Activated naive CD4-positive, alpha-beta T cell treated with anti-CD3 and anti-CD28 coated beads, Interleukin-2, amount 50 U/mL, for 16 hours (primary cell): ENCODE data around the gene DIPK1B.
"Not testable (repeated sequence)": the region's sequence is repeated elsewhere in the genome, so short reads cannot be mapped to it uniquely, and the experiment has no call there.

Source experiments
- DNase-seq: peaks from one replicate; pipeline ENCODE4 v3.0.0-alpha.2; 2020

The DIPK1B gene

DNA sequence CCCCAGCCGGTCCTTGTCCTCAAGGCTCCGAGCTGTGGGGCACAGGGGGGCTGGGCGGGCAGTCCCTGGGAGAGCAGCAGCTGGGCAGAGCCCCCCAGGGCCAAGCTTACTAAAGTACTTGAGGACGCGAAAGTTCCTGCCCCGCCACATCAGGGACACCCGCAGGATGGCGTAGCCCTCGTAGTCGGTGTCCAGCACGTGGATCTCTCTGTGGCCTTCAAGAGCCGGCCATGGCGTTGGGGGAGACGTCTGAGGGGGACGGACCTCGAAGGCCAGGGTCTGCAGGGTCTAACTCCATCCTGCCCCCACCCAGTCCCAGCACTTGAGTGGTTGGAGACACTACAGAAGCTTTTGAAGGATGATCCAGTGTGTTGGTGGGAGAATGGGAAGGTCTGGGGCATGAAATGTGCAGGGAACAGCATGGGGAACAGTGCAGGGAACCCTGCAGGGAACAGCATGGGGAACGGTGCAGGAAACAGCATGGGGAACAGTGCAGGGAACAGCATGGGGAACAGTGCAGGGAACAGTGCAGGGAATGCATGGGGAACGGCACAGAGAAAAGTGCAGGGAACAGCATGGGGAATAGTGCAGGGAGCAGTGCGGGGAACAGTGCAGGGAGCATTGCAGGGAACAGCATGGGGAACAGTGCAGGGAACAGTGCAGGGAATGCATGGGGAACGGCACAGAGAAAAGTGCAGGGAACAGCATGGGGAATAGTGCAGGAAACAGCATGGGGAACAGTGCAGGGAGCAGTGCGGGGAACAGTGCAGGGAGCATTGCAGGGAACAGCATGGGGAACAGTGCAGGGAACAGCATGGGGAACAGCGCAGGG lies 43.1 kb downstream of the DIPK1B start:
- not testable (repeated sequence) for DNase-seq

DNA sequence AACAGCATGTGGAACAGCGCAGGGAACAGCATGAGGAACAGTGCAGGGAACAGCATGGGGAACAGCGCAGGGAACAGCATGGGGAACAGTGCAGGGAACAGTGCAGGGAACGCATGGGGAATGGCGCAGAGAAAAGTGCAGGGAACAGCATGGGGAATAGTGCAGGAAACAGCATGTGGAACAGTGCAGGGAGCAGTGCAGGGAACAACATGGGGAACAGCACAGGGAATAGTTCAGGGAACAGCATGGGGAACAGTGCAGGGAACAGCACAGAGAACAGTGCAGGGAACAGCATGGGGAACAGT lies 43.7 kb downstream of the DIPK1B start:
- no peak for DNase-seq

DNA sequence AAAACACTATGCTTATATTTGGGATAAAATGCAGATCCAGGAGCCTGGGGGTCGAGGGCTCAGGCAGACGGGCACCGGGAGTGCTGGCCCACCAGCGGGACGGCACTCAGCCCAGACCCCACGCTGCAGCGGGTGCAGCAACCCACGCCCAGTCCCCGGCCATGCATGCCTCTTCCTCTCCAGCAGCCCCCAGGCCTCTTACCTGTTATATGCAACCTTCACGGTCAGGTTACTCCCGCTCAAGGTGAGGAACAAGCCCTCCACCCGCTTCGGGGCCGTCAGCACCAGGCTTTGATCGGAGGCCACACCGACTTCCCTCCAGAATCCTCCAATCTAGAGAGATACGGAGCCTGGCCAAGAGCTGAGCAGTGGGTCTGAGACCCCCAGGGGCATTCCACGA lies 44.5 kb downstream of the DIPK1B start:
- DNase-seq, result no peak

DNA sequence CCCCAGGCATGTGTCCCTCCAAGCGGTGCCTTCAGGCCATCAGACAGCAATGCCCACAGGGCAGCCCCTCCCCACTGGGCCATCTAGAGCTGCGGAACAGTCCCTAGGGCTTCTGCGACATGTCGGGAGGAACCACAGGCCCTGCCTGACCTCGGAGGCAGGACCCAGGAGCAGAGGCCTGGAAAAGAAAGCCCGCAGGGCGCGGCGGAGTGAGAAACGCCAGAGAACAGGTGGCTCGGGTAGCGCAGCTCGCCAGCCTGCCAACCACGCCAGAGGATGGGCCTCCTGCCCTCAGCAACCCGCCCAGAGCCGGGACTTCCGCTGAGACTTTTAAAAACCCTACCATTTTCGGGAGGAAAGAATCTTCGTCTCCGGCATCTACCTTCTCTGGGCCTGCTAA lies 45.0 kb downstream of the DIPK1B start:
- no peak for DNase-seq

DNA sequence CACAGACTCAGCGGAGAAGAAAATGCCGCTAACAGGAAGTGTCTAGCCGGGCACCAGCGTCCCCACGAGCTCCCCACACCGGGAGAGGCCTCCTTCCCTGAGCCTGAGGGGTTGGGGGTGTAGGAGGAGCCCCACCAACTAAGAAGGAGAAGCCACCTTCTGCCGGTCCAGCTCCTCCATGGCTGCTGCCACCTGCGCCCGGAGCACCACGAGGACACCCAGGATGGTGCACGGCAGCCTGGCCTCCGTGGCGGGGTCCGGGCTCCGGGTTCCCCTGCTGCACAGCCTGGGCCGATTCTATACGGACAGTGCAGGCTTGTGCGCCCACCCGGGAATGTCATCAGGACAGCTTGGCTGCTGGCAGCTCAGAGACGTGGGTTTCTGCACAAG lies 45.4 kb downstream of the DIPK1B start:
- DNase-seq, result no peak

DNA sequence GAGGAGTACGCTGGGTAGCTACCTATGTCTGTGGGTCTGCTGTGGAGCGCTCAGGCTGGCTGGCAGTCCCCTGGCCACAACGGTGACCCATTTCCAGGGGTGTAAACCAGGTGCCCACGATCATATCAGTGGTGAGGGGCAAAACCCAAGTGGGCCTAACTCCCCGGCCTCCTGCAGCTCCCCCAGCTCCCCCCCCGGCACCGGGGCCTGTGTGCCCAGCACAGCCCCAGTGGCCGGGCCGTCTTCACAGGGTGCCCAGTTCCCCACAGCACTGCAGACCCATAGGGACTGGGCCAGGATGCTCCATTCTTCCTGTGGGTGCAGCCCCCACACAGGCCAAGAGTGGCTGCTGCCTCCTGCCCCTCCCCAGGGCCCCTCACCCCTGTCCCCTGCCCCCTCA lies 46.6 kb downstream of the DIPK1B start:
- no peak for DNase-seq

DNA sequence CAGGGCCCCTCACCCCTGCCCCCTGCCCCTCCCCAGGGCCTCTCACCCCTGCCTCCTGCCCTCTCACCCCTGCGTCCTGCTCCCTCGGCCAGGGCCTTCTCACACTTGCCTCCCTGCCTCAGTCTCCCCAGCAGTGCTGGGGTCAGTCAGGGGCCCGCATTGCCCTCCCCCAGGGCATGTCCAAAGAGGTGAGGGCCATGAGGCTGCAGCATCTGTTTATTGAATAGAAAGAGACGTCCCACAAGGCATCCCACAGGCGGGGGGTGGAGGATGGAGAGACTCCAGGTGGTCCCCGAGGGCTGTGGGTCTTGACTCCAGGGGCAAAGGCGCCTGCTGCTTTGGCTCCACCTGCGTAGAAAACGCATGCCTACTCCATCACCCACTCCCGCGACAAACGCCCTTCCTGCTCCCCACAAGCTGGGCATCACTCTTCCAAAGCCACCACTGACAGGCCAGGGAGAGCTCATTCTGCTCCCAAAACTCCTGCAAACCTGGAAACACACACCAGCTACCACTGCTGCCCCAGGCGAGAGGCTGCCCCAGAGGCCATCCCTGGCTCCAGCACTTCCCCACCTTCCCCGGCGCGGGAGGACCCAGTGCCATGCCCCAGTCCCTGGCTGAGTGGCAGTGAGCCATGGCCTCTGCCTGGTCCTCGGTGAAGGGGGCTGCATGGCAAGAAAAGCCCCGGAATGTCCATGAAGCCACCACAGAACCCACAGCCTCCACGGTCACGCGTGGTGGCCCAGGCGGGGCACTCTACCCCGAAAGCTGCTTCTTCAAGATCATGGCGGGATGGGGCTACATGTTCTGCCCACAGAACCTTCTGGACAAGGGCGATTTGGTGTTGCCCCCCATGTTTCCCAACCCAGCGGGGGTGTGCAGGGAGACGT lies 47.3 kb downstream of the DIPK1B start:
- no peak for DNase-seq

DNA sequence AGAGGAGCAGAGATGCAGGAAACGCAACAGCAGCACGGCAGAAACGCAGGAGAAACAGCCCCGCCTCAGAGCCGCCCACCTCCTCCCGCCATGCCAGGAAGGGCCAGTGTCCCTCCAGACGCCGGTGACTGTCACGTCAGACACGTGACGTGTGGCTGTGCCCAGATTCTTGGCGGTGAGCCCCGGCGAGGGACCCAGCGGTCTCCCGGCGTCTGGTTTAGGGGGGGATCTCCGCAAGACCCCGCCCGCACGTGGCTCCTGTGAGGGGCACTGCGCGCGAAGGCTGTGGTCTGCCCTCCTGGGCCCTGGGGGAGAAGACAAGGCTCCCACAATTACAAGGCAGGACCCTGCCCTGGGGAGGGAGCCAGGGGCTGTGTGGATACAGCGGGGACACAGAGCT lies 48.1 kb downstream of the DIPK1B start:
- DNase-seq, result no peak

DNA sequence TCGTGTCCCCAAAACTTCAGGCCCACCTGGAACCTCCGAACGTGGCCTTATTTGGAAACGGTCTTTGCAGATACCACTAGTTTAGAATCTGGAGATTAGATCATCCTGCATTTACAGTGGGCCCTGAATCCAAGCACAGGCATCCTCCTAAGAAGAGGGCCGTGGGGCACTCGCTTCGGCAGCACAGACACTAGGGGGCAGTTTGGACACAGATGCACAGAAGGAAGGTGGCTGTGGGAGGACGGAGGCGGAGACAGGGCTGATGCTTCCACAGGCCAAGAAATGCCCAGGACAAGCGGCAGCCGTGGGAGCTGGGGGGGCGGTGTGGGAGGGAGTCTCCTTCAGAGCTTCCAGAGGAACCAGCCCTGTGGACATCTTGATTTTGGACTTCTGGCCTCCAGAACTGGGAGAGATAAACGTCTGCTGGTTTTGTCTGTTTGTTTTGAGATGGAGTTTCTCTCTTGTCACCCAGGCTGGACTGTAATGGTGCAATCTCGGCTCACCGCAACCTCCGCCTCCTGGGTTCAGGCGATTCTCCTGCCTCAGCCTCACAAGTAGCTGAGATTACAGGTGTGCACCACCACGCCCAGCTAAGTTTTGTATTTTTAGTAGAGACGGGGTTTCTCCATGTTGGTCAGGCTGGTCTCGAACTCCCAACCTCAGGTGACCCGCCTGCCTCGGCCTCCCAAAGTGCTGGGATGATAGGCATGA lies 48.6 kb downstream of the DIPK1B start:
- not testable (repeated sequence) for DNase-seq

DNA sequence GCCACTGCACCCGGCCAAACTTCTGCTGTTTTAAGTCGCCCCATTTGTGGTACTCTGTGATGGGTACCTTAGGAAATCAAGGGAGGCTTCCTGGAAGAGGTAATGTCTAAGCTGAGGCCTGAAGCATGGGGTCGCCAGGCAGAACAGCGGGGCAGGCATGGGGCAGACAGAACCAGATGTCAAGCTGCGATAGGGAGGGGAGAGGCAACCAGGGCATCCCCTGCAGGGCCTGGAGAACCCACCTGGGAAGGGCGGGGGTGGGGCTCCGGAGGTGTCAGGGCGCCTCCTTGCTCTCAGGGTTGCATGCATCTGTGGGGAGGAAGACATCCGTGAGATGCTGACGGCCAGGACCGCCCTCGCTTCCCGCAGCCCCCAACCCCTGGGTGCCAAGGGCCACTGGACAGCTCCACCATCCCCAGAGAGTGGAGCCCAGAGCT lies 49.2 kb downstream of the DIPK1B start:
- DNase-seq, result no peak

DNA sequence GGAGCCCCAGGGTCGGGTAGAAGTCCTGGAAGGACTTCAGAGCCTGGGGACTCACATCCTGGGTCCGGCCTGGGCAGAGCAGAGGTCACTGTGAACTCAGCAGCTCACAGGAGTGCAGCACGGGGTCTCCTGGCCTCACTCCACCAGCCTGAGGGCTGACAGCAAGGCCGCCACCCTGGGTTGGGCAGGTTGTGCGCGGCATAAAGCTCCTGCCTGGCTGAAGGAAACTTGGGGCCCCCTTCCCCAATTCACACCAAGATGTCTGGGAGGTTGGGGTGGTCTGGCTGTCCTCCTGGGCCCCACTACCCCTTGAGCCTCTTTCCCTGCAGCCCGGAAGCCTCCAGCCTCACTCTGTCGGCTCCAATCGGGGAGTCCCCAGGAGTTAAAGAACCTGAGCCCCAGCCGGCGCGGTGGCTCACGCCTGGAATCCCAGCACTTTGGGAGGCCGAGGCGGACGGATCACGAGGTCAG lies 49.9 kb downstream of the DIPK1B start:
- no peak for DNase-seq

DNA sequence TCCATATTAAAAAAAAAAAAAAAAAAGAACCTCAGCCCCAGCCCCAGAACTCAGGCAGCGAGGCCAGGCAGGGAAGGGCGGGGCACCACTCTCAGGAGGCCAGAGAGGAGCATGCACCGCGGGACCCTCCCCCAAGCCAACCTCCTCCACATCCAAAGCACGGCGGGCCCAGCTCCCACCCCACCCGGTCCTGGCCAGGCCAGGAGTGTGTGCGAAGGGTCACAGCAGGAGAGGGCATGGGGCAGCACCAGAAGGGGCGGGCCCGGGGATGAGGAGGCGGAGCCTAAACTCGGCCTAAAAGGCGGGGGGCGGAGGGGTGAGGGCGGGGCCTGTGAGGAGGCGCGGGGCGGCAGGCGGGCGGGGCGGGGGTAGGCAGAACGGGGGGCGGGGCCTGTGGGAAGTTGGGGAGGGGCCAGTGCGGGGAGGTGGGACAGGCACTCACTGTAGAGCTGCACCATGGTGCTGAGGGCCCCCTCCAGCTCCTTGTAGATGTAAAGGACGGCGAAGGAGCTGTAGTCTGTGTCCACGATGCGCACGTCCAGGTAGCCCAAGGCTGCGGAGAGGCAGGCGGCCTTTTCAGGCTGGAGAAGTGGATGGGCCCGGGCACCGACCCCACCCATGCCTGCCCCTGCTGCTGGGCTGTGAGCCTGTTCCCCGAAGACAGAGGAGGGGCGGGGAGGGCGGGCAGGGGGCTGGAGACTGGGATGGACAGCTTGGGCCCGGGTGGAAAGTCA lies 50.7 kb downstream of the DIPK1B start:
- peak; percentile 57 for DNase-seq

DNA sequence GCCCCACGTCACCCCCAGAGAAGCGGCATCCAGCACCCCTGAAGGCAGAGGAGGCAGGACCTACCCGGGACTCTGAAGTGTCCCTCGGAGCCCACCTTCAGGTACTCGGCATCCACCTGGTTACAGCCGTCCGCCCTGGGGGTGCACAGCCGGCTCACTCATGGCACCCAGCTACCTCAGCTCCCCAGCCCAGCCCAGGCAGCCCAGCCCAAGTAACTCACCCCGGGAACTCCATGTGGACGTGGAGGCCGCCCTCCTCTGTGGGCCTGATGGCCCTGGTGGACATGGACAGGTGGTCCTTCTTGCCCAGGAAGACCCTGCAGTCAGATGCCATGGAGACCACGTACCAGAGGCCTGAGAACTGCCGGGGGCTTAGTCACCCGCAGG lies 51.3 kb downstream of the DIPK1B start:
- DNase-seq, result no peak

DNA sequence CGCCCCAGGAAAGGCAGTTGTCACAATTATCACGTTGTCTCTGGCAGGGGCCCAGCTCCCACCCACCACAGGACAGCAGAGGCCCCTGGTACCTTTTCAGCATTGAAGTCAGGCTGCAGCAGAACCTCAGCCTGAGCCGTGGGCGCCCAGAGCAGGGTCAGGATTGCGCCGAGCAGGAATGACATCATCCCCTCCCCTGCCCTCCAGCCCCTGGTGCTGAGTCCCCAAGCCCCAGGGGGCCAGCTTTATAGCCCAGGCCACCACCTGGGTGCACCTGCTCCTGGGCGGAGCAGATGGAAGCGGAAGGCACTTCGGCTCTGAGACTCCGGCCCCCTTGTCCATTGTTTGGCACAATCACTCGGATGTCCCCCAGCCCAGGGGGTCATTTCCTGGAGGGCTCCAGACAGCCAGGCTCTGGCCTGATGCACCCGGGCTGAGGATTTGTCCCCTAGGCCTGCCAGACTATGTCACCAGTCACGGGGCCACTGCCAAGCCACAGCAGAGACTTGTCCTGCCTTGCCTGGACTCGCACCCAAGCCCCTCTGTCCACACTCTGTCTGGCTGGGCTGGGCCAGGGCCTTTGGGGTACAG lies 52.0 kb downstream of the DIPK1B start, which contains the start of gene LCN15:
Gene LCN15 (minus strand): TSS at position 218 of the 591 bp plus-strand sequence. CDS start 30 bp downstream, at position 188.
- DNase-seq, result no peak

DNA sequence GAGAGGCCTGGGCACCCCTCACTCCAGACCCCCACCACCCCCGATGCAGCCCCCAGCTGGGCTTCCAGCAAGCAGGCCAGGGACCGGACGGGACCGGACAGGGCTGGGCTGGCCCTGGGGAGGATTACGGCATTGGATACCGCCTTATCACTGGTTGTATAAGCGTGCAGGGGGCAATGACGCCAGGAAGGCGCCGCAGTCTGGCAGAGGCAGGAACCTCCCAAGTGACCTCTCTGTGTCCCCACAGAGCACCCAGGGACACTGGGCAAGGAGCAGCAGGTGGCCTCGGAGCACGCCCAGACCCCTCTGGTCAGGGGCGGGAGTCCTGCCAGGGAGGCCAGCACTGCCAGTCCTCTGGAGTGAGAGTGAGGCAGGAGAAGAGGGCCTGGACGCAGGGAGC lies 52.7 kb downstream of the DIPK1B start:
- no peak for DNase-seq

DNA sequence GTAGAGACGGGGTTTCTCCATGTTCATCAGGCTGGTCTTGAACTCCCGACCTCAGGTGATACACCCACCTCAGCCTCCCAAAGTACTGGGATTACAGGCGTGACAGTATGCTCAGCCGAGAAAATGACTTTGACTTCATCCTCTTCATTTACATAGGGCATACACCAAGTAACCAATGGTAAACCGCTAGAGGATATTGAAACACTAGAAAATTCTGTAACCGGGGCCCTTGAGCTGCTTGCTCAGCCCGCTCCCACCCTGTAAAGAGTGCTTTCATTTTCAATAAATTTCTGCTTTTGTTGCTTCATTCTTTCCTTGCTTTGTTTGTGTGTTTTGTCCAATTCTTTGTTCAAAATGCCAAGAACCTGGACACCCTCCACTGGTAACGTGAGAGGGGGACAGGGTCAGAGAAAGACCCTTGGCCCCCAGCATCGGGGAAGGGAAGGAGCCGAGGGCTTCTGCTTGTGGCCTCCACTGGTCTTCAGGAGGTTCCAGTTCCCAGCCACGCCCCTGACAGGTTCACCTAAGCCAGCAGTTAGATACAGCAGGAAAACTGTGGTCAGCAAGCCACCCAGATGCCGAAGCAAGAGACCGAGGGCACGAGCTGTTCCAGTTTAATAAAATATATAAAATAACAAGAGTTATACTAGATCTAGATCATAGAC lies 53.5 kb downstream of the DIPK1B start:
- DNase-seq, result not testable (repeated sequence)

DNA sequence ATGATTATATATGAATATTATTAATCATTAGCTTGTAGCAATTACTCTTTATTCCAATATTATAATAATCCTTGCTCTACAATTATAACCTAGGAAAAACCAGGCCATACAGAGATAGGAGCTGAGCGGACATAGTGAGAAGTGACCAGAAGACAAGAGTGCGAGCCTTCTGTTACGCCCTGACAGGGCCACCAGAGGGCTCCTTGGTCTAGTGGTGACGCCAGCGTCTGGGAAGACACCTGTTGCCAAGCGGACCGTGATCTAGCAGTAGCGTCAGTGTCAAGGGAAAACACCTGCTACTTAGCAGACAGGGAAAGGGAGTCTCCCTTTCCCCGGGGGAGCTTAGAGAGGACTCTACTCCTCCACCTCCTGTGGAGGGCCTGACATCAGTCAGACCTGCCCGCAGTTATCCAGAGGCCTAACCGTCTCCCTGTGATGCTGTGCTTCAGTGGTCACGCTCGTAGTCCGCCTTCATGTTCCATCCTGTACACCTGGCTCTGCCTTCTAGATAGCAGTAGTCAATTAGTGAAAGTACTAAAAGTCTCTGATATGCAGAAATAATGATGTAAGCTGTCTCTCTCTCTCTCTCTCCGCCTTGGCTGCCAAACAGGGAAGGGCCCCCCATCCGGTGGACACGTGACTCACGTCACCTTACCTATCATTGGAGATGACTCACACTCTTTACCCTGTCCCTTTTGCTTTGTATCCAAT lies 54.2 kb downstream of the DIPK1B start:
- DNase-seq, result not testable (repeated sequence)

DNA sequence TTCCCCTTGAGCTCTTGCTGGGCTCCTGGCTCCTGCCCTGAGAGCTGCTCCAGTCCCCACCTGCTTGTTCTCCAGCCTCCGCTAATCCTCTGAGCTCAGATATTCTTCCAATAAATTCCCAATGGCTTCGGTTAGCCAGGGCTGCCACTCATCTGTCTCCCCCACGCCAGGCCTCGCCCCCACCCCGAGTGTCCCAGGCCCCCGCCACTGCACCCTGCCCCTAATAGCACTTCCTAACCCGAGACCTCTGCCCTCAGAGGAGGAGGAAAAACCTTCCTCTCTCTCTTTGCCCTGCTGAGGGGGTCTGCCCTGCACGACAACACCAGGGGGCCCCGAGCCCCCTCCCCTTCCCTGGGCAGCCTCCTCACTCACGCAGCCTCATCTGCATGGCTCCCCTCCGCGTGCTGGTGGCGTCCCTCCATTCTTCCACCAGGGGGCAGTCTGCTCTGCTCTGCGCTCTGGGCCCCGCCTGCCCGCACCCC lies 57.4 kb downstream of the DIPK1B start:
- DNase-seq, result peak; percentile 64

DNA sequence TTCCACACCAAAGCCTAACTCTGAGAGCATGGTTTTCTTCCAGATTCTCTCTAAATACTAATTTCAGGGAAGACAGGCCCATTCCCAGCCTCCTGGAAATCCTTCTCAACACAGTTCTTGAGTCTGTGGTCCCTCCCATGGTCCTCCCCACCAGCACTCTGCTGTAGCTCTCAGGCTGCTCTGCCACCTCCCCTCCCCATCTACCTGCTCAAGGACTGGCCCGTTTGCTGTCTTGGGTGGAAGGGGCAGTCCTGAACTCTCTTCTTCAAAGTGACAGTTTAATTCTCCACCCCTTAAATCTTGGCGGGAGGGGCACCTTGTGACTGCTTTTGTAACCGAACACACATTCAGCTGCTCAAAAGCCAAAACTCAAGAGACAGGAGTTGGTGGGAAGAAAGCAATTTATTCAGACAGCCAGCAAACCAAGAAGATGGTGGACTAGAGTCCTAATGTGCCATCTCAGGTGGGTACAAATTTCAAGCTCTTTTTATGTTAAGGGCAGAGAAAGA lies 59.6 kb downstream of the DIPK1B start:
- DNase-seq, result no peak

DNA sequence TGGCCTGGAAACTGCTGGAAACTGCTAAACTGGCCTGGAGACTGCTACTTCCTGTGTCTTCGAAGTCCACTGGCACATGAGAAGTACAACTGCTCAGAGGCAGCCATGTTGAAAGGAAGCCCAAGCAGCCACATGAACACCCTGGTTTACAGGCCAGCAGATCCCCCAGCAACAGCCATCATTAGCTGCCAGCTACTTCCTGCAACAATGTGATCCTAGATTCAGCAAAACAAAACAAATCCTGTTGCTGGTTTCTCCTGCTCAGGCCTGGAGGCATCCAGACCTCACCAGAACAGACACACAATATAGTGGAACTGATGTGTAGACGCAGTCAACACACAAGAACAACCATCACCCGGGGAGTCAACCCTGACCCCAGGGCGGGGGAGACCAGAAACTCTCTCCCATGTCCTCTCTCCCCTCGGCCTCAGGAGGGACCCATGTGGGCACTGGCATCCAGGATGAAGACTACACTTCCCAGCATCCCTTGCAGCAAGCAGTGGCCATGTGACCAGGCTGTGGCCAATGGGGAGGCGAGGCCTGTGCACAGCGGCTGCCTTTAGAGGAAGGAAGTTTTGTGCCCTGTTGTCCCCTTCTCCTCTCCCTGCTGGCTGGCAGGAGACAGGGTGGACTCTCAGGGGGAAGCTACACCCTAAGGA lies 61.1 kb downstream of the DIPK1B start:
- no peak for DNase-seq
